Epithelial cell of esophagus (primary cell): ENCODE results near the gene OTUD1.

Experiments used
- DNase-seq: peaks from one replicate; pipeline ENCODE4 v3.0.0; 2010; ENCODE audit warnings: low read depth
- H3K4me3 ChIP-seq: 2 replicates; pipeline ENCODE4 v1.5.1; 2011; ENCODE audit warnings: mild to moderate bottlenecking, low read length, control low read depth
- CTCF ChIP-seq: IDR thresholded peaks from 2 replicates; pipeline ENCODE4 v1.5.1; 2011; ENCODE audit warnings: low read depth, mild to moderate bottlenecking, low read length, control low read depth, inconsistent platforms; ENCODE audit not compliant: insufficient read depth; ENCODE audit errors: missing control alignments

OTUD1 gene

GRCh38 chr10:23419655-23420329 is 19.1 kb upstream of the OTUD1 start:
- DNase-seq = peak; percentile 76

GRCh38 chr10:23421397-23421796 is 17.5 kb upstream of the OTUD1 start:
- TF ChIP-seq CTCF = no peak
- DNase-seq = no peak
- H3K4me3 ChIP-seq = no peak overlapping the region

More at GRCh38 chr10:23419655-23420329, 19.1 kb upstream of the OTUD1 start:
- H3K4me3 ChIP-seq = no peak overlapping the region
- no peak for TF ChIP-seq CTCF

GRCh38 chr10:23422003-23422411 is 16.9 kb upstream of the OTUD1 start:
- H3K4me3 ChIP-seq = no peak overlapping the region
- TF ChIP-seq CTCF = no peak
- DNase-seq = no peak

- TF ChIP-seq CTCF = no peak
- no peak overlapping the region for H3K4me3 ChIP-seq
- DNase-seq = peak; percentile 54
Observed at GRCh38 chr10:23432166-23432565, 6.7 kb upstream of the OTUD1 start.

- H3K4me3 ChIP-seq = no peak overlapping the region
- no peak for TF ChIP-seq CTCF
- DNase-seq = peak; percentile 47
Observed at GRCh38 chr10:23432639-23433038, 6.2 kb upstream of the OTUD1 start.

- DNase-seq = no peak
- no peak overlapping the region for H3K4me3 ChIP-seq
- no peak for TF ChIP-seq CTCF
Observed at GRCh38 chr10:23433701-23434100, 5.2 kb upstream of the OTUD1 start.

GRCh38 chr10:23435378-23435777 is 3.5 kb upstream of the OTUD1 start:
- DNase-seq = no peak
- no peak for TF ChIP-seq CTCF

More at GRCh38 chr10:23435378-23435777, 3.5 kb upstream of the OTUD1 start:
- no peak overlapping the region for H3K4me3 ChIP-seq
